K562 (cell line): ENCODE results near the gene FAM193A. TPM values are rescaled to one million over a fixed set of nuclear protein-coding genes. Genes with fewer than 3 reads are reported as not detected.

ENCODE experiments used
- ATAC-seq: fragments of 200-7000 bp; cut with Tn5 transposase; 3 replicates; pipeline ENCODE4 v1.9.1; 2020; ENCODE audit warnings: moderate library complexity
- BruUV-seq: library from RNA; stranded (reverse); fragments of 400-500 nt; replicated peaks from 2 replicates; lab custom pipeline; 2021; lab: Mats Ljungman, UMichigan
- CTCF ChIA-PET: fragments of 300-600 bp; formaldehyde crosslinking; extraction: SDS; loops from one replicate; lab custom pipeline; 2021; ENCODE audit warnings: low intra/inter-chr PET ratio; lab: Yijun Ruan, JAX
- POLR2A ChIA-PET: fragments of 300-600, 350-650 bp; sonication (Branson Sonifier 250); formaldehyde crosslinking; extraction: SDS; loops from one replicate; lab custom pipeline; 2021; ENCODE audit warnings: antibody characterized with exemption, inconsistent platforms; lab: Yijun Ruan, JAX
- DNase-seq, 4 experiments: peaks; one replicate each; pipeline versions ENCODE4 v3.0.0 to v3.0.0-alpha.2; 2011 to 2018; ENCODE audit warnings: low spot score in 3 of 4, mixed read lengths in 3 of 4; ENCODE audit errors: extremely low read depth in 1 of 4
- FAIRE-seq: peaks from 2 replicates; lab custom pipeline; 2011; peaks lifted over from hg19 to GRCh38; lab: Jason Lieb, UNC
- H2AFZ ChIP-seq: 2 replicates; pipeline ENCODE4 v1.6.0; 2011; ENCODE audit warnings: low read depth, low read length, control low read depth, inconsistent platforms
- H3K27ac ChIP-seq: fragments of 200-600 bp; 3 replicates; pipeline ENCODE4 v1.8.0; 2011; ENCODE audit warnings: low read depth, mild to moderate bottlenecking, control low read depth, inconsistent platforms, low read length, moderate library complexity, mixed read lengths; ENCODE audit errors: extremely low read depth
- H3K27me3 ChIP-seq, 2 experiments: fragments of 300-600 bp in 1 of 2; 2 replicates in 1 of 2; 3 replicates in 1 of 2; pipeline versions ENCODE4 v1.6.0 to v1.8.0; 2011; ENCODE audit warnings: inconsistent platforms in 2 of 2, low read length in 2 of 2, mild to moderate bottlenecking in 1 of 2, mixed read lengths in 1 of 2, moderate library complexity in 1 of 2; ENCODE audit not compliant: control insufficient read depth in 2 of 2, insufficient read depth in 2 of 2
- H3K36me3 ChIP-seq: fragments of 300-600 bp; 3 replicates; pipeline ENCODE4 v1.8.0; 2011; ENCODE audit warnings: mild to moderate bottlenecking, low read length, inconsistent platforms; ENCODE audit not compliant: control insufficient read depth, insufficient read depth
- H3K4me1 ChIP-seq, 2 experiments: fragments of 200-600 bp in 1 of 2; replicated peaks in 1 of 2; 2 replicates in 1 of 2; 3 replicates in 1 of 2; pipeline versions ENCODE4 v1.5.1 to v1.8.0; 2011; ENCODE audit warnings: inconsistent platforms in 2 of 2, low read length in 2 of 2, mild to moderate bottlenecking in 1 of 2, mixed read lengths in 1 of 2, moderate library complexity in 1 of 2; ENCODE audit not compliant: control insufficient read depth in 2 of 2, insufficient read depth in 2 of 2
- H3K4me2 ChIP-seq: 2 replicates; pipeline ENCODE4 v1.6.1; 2011; ENCODE audit warnings: low read length, control low read depth, inconsistent platforms, mixed read lengths; ENCODE audit not compliant: insufficient read depth
- H3K4me3 ChIP-seq: fragments of 200-600 bp; sonication (generic), shearing (Covaris generic); 2 replicates; pipeline ENCODE4 v1.5.1; 2016; ENCODE audit warnings: control low read depth, inconsistent platforms
- H3K79me2 ChIP-seq: fragments of 200-600 bp; 3 replicates; pipeline ENCODE4 v1.8.0; 2011; ENCODE audit warnings: low read length, inconsistent platforms; ENCODE audit not compliant: control insufficient read depth, insufficient read depth
- H3K9ac ChIP-seq, 2 experiments: 2 replicates each; pipeline versions ENCODE4 v1.6.0 to v1.6.1; 2011; ENCODE audit warnings: low read depth in 2 of 2, low read length in 2 of 2, control low read depth in 1 of 2, inconsistent platforms in 1 of 2, mild to moderate bottlenecking in 1 of 2, mixed read lengths in 1 of 2; ENCODE audit not compliant: insufficient read depth in 1 of 2
- H3K9me1 ChIP-seq: one replicate; pipeline ENCODE4 v1.6.0; 2011; ENCODE audit warnings: inconsistent platforms, mild to moderate bottlenecking, low read length, moderate library complexity; ENCODE audit not compliant: control insufficient read depth, insufficient read depth
- H3K9me3 ChIP-seq: replicated peaks from 2 replicates; pipeline ENCODE4 v1.5.1; 2011; ENCODE audit warnings: low read depth, low read length, inconsistent platforms; ENCODE audit not compliant: control insufficient read depth, insufficient read depth
- H4K20me1 ChIP-seq: replicated peaks from 2 replicates; pipeline ENCODE4 v1.6.1; 2011; ENCODE audit warnings: low read length, inconsistent platforms, mixed read lengths; ENCODE audit not compliant: control insufficient read depth, insufficient read depth
- BHLHE40 ChIP-seq: IDR thresholded peaks from 2 replicates; pipeline ENCODE4 v1.6.1; 2011; ENCODE audit warnings: low read length, improper control_type of control experiment
- MCM2 ChIP-seq: fragments of 450-650 bp; IDR thresholded peaks from 2 replicates; pipeline ENCODE4 v1.6.1; 2017; ENCODE audit warnings: low read depth, mild to moderate bottlenecking
- MTA1 ChIP-seq: fragments of 450-650 bp; IDR thresholded peaks from 2 replicates; pipeline ENCODE4 v1.6.1; 2017; ENCODE audit warnings: borderline replicate concordance
- PTBP1 ChIP-seq: fragments of 200-400 bp; formaldehyde crosslinking; IDR thresholded peaks from 2 replicates; pipeline ENCODE4 v1.6.1; 2017; ENCODE audit warnings: low read depth, low read length
- SAP30 ChIP-seq: fragments of 200-600 bp; sonication (generic); IDR thresholded peaks from 2 replicates; pipeline ENCODE4 v1.6.1; 2012; ENCODE audit warnings: borderline replicate concordance, low read depth, mild to moderate bottlenecking, moderate library complexity, low read length, control low read depth, inconsistent platforms; ENCODE audit not compliant: insufficient read depth, poor library complexity, severe bottlenecking
- ZMIZ1 ChIP-seq, 2 experiments: fragments of 150-350 bp in 1 of 2; IDR thresholded peaks; 2 replicates each; pipeline ENCODE4 v1.6.1; 2012 to 2016; ENCODE audit warnings: low read depth in 2 of 2, low read length in 2 of 2, mild to moderate bottlenecking in 1 of 2, moderate library complexity in 1 of 2
- ZNF696 ChIP-seq: fragments of 250-450 bp; sonication (Bioruptor Pico); conservative IDR thresholded peaks from 2 replicates; pipeline ENCODE4 v1.4.0; 2020; ENCODE audit warnings: mild to moderate bottlenecking, moderate library complexity
- WGBS: fragments of 100-300 bp; shearing (Covaris generic); methylation state at CpG from one replicate; pipeline ENCODE4 v1.1.6; 2016; ENCODE audit warnings: low coverage, mixed read lengths; ENCODE audit not compliant: insufficient coverage; ENCODE audit errors: missing lambda C conversion rate; 5-methylcytosine and 5-hydroxymethylcytosine counted together
- in situ Hi-C: fragments of 300-500 bp; cut with MboI; formaldehyde crosslinking; loops from 4 replicates; pipeline ENCODE4 v1.15.0; 2018; ENCODE audit warnings: inconsistent platforms, mixed read lengths
- intact Hi-C: fragments of 100-400 bp; cut with micrococcal nuclease; formaldehyde crosslinking; loops from 2 replicates; pipeline ENCODE4 v1.14.2; 2022
- polyA plus RNA-seq, 8 experiments: library from polyadenylated mRNA; depleted of rRNA in 4 of 8; stranded (reverse) in 5 of 8; unstranded in 3 of 8; fragments of >200 nt; fragmentation: Nextera tagmentation in 2 of 8; fragmentation: Illumina TruSeq in 1 of 8; extraction: Ambion mirVana in 2 of 8; extraction: Trizol in 1 of 8; gene quantifications; 2 replicates each; pipeline versions ENCODE4 v1.2.1 to v1.2.3, GENCODE V29; 2011 to 2014; ENCODE audit warnings: inconsistent platforms in 1 of 8, missing spikeins in 1 of 8
- total RNA-seq, 7 experiments: library from RNA; depleted of rRNA in 6 of 7; stranded (reverse); fragments of >200 nt in 6 of 7; fragmentation: Illumina TruSeq in 2 of 7; extraction: Trizol in 2 of 7; gene quantifications; 2 replicates each; pipeline versions ENCODE4 v1.2.1 to v1.2.3, GENCODE V29; 2011 to 2021; ENCODE audit warnings: low replicate concordance in 1 of 7
- TF ChIP-seq, protein P1 (sequence below), 3 experiments: fragments of 200-800 bp in 1 of 3; fragments of 250-450 bp in 1 of 3; fragments of 450-650 bp in 1 of 3; sonication (Bioruptor Pico) in 1 of 3; sonication (Bioruptor generic) in 1 of 3; formaldehyde crosslinking in 1 of 3; IDR thresholded peaks; 2 replicates each; pipeline versions ENCODE4 v1.6.1 to v1.8.0; 2016 to 2022; ENCODE audit warnings: mild to moderate bottlenecking in 2 of 3, missing genetic modification characterization in 2 of 3, missing compliant biosample characterization in 1 of 3, moderate library complexity in 1 of 3

Gene FAM193A
- total and polyA plus RNA-seq, 9 of the 15 experiments (the other 6 are each of a cell fraction or from before 2014, with no cell fraction given): 0.46 to 24.6 (median 9.6) TPM

GRCh38 chr4:2621419-2621818, 85.0 kb downstream of the FAM193A start:
- Histone ChIP-seq H3K79me2 (peaks cover 69% of the 10 kb centered on the region), H2AFZ (no peak overlapping the region), H3K4me2 (no peak overlapping the region), H3K36me3 (peaks cover 16% of the 10 kb centered on the region; the same call in 2 of the 3 replicates), H3K9me1 (no peaks in the 10 kb centered on the region), H3K9ac (no peak overlapping the region), H3K9me3 (no peaks in the 10 kb centered on the region), H3K27ac (no peak overlapping the region), H4K20me1 (peaks cover 26% of the 10 kb centered on the region), H3K4me1 (peaks cover 0 to 6% of the 10 kb centered on the region in 2 experiments; a peak in 2 of 5 replicates), H3K27me3 (no peaks in the 10 kb centered on the region), H3K4me3 (no peak overlapping the region)
- WGBS: 86% methylated on average over 7 of the region's 7 CpGs
- intact Hi-C loops (no loop called here), in situ Hi-C loops (no loop called here)
- FAIRE-seq (no peak), ATAC-seq (no peak), DNase-seq (no peak)
- ChIA-PET CTCF (no interaction called here), POLR2A (interaction anchor here (0.6 kb wide), 1 partner anchor 130 kb away, joined by 3 read pairs; no protein-coding TSS in a partner anchor)
- TF ChIP-seq BHLHE40: no peak
- TF ChIP-seq ZNF696 (CRISPR knock-in tag): no peak
- no peak for TF ChIP-seq PTBP1
- TF ChIP-seq MCM2: no peak
- BruUV-seq: no TSS peak

GRCh38 chr4:2623442-2623841, 87.0 kb downstream of the FAM193A start:
- 87% methylated on average over 6 of the region's 6 CpGs for WGBS
- Histone ChIP-seq H3K9me3 (no peaks in the 10 kb centered on the region), H3K36me3 (peaks cover 32% of the 10 kb centered on the region; the same call in 2 of the 3 replicates), H3K4me2 (no peak overlapping the region), H3K4me3 (no peak overlapping the region), H3K27me3 (no peaks in the 10 kb centered on the region), H2AFZ (no peak overlapping the region), H3K79me2 (peaks cover 53% of the 10 kb centered on the region), H3K27ac (no peak overlapping the region), H4K20me1 (peaks cover 26% of the 10 kb centered on the region), H3K9ac (peak overlapping the region in 1 of 2 experiments; percentile 55; a peak in 1 of 4 replicates), H3K4me1 (no peaks in the 10 kb centered on the region; a peak in 1 of 5 replicates), H3K9me1 (no peaks in the 10 kb centered on the region)
- ChIA-PET CTCF (no interaction called here), POLR2A (no interaction called here)
- no TSS peak for BruUV-seq
- no peak for ATAC-seq
- no peak for DNase-seq
- in situ Hi-C loops: no loop called here
- FAIRE-seq: no peak
- intact Hi-C loops: no loop called here
- TF ChIP-seq, protein P1, sequence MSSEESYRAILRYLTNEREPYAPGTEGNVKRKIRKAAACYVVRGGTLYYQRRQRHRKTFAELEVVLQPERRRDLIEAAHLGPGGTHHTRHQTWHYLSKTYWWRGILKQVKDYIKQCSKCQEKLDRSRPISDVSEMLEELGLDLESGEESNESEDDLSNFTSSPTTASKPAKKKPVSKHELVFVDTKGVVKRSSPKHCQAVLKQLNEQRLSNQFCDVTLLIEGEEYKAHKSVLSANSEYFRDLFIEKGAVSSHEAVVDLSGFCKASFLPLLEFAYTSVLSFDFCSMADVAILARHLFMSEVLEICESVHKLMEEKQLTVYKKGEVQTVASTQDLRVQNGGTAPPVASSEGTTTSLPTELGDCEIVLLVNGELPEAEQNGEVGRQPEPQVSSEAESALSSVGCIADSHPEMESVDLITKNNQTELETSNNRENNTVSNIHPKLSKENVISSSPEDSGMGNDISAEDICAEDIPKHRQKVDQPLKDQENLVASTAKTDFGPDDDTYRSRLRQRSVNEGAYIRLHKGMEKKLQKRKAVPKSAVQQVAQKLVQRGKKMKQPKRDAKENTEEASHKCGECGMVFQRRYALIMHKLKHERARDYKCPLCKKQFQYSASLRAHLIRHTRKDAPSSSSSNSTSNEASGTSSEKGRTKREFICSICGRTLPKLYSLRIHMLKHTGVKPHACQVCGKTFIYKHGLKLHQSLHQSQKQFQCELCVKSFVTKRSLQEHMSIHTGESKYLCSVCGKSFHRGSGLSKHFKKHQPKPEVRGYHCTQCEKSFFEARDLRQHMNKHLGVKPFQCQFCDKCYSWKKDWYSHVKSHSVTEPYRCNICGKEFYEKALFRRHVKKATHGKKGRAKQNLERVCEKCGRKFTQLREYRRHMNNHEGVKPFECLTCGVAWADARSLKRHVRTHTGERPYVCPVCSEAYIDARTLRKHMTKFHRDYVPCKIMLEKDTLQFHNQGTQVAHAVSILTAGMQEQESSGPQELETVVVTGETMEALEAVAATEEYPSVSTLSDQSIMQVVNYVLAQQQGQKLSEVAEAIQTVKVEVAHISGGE (CRISPR knock-in tag; IDR thresholded peaks at IDR 0.05): no peak
- TF ChIP-seq ZMIZ1 (IDR thresholded peaks at IDR 0.05; ENCODE audit: low read depth in 2 of 2, low read length in 2 of 2): no peak
- no peak for TF ChIP-seq MTA1
- no peak for TF ChIP-seq SAP30
